HG03432 (cell line): ENCODE measurements around the gene SERP2.

ENCODE experiments used
- ATAC-seq: cut with Tn5 transposase; IDR thresholded peaks from one replicate; pipeline ENCODE4 v1.9.1; 2021; ENCODE audit warnings: mild to moderate bottlenecking, moderate library complexity; ENCODE audit not compliant: unreplicated experiment

The SERP2 gene

GRCh38 chr13:44386913-44387556 lies 13.4 kb downstream of the SERP2 start:
- no peak for ATAC-seq

GRCh38 chr13:44388427-44389059 lies 14.9 kb downstream of the SERP2 start:
- no peak for ATAC-seq

DNA sequence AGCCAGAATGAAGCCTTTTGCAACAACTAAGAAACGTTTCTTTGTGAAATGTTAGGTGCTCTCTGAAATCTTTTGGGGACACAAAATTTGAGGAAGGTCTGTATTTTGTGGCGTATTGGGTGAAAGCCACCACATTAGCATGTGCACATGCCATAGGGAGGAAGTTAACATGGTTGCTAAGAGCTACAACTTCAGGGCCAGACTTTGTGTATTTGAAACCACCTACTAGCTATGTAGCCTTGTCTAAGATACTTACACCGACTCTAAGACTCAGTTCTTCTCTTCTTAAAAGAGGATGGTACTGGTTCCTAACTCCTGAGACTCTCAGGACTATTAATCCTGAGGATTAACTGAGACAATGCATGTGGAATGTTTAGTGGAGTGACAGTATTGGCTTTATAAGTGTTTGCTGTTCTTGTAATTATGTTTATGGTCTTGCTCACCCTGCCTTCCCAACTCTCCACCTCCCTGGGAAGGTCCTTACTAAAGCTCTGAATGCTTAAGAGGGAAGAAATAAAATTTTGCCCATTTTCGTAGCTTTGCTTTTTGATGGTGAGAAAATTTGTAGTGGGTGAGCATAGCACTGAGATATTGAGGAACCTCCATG lies 15.5 kb downstream of the SERP2 start:
- ATAC-seq = no peak

- no peak for ATAC-seq
These were observed 16.3 kb downstream of the SERP2 start for GRCh38 chr13:44389876-44390275.

- ATAC-seq = no peak
These were observed 19.8 kb downstream of the SERP2 start for GRCh38 chr13:44393391-44393790.

DNA sequence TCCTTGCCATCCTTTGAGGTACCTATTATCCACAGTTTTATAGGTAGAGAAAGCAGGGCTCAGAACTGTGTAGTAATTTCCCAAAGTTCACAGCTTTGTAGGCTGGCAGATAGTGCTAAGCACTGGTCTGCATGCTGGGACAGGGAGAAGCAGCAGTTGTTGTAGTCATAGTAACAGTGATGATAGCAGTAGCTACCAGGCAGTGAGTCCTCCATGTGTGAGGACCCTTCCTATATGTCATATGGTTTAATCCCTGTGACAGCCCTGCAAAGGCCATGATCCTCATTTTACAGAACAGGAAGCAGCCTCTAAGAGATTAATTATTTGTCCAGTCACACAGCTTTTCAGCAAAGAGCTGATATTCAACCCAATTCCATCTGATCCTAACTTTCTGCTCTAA lies 21.0 kb downstream of the SERP2 start:
- ATAC-seq = no peak

- ATAC-seq = no peak
These were observed 22.5 kb downstream of the SERP2 start for GRCh38 chr13:44395976-44396694.

- ATAC-seq = no peak
These were observed 23.3 kb downstream of the SERP2 start for GRCh38 chr13:44396701-44397580.

DNA sequence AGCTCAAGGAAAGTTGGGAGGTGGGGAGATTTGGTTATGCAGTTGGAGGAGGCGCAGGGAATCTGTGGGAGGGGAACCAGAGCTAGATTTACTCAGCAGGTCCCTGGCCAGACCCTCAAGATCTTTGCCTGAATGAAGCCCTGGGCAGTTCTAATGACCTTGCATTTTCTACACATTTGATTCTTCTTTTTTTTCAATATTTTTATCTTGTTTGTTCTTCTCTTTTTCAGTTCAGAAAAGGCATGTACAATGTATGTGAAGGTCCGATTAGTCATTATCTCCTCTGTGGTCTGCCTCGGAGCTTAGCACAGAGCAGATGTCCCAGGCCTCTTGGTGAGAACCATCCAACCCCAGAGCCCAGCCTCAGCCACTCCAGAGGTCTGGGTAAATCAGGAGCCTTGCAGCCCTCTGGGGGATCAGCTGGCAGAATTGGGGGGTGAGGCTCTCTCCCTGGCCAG lies 24.2 kb downstream of the SERP2 start:
- no peak for ATAC-seq

- ATAC-seq = no peak
These were observed 25.0 kb downstream of the SERP2 start for GRCh38 chr13:44398606-44399005.

DNA sequence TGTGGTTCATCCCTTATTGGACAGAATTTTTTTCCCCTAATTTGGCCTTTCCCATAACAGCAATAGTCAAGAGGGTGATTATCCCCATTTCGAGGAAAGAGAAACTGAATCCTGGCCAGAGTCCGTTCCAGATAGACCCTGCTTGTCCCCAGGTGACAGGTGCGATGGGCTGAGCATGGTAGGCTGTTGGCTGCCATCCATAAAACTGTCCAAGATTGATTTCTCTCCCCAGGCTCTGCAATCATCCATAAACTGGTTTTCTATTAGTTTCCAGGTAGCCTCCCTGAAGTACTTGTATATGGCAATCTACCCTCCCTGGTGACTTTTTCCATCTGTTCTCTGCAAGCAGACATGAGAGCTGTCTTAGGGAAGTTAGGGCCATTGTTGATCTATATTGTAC lies 25.4 kb downstream of the SERP2 start:
- ATAC-seq = no peak

DNA sequence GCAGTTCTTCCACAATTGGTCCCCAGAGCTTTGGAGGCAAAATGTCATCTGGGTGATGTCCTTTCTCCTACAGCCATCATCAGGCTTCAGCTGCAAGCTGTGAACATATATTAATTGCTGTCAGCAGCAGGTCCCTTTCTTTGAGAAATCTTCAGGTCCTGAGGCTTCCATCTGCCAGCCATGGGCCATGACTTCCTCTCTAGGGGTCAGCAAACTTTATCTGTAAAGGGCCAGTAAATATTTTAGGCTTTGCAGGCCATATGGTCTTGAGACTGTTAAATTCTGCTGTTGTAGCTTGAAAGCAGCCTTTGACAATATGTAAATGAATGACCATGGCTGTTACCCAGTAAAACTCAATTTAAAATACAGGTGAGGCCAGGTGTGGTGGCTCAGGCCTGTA lies 27.1 kb downstream of the SERP2 start:
- no peak for ATAC-seq

DNA sequence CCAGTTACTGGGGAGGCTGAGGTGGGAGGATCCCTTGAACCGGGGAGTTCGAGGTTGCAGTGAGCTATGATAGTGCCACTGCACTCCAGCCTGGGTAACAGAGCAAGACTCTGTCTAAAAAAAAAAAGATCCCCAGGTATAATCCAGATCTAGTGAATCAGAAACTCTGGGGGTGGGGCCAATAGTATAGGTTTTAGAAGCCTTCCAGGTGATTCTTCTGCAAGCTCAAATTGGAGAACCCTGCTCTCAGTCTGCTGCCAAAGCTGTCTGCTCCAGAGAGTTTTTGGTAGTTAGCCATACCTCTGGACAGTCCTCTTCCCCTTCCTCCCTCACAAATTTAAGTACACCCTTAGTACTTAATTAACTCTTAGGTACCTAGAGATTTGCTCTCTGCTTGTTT lies 28.0 kb downstream of the SERP2 start:
- no peak for ATAC-seq

DNA sequence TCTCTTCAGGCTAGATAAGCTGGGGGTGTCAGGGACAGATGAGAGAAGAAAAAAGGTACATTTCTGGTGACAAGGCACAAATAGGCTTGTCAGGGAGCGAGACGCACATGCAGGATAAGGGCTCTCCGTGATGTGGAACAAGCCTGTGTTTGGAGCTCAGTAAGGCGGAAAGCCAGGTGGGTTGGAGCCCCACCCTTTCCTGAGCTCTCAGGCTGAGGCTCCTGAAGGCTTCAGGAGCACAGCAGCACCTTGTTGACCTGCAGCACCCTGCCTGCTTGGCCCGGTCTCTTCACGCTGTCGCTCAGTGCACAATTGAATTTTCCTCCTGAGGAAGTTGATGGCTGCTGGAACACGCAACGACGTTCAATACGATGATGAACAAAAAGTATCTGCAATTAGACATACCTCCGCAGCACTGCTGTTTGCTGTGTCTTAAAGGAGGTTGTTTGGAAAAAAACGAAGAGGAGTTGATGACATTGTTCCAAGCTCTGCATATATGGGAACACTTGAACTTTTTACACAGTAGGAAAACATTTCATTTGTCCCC lies 29.3 kb downstream of the SERP2 start:
- ATAC-seq = no peak

DNA sequence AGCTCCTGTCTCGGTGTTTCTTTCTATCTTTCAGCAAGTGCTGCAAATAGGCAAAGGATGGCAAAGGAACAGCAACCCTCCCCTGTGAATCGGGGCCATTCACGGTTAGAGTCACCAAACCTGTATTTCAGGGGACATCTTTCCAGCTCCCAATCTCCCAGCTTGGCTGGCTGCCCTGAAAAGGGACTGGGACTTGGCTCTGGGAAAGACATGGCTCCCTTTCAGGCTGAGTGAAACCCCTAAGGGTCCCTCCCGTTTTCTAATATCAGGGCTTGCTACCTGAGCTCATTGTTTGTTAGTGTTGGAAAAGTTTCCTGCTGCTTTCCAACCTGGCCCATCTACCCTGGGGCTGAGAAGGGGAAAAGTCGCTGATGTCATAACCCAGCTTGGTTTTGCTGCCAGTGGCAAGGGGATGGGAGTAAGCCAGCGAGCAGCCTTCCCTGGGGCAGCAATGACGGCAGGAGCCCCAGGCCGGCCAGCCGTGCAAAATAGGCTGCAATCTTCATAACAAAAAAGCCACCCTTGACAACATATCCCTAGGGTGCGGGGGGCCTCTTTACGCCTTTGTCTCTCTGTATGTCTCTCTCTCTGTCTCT lies 29.9 kb downstream of the SERP2 start:
- no peak for ATAC-seq

GRCh38 chr13:44404261-44405132 lies 30.9 kb downstream of the SERP2 start:
- no peak for ATAC-seq

DNA sequence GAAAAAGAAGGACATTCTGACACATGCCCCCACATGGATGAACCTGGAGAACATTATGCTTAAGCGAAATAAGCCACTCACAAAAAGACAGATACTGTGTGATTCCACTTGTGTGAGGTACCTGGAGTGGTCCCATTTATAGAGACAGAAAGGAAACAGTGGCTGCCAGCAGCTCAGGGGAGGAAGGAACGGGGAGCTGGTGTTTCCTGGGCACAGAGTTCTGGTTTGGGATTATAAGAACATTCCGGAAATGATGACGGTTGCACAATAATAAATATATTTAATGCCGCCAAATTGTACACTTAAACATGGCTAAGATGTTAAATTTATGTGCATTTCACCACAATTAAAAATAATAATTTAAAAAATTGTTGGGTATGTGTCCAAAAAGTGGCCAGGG lies 33.0 kb downstream of the SERP2 start:
- no peak for ATAC-seq

DNA sequence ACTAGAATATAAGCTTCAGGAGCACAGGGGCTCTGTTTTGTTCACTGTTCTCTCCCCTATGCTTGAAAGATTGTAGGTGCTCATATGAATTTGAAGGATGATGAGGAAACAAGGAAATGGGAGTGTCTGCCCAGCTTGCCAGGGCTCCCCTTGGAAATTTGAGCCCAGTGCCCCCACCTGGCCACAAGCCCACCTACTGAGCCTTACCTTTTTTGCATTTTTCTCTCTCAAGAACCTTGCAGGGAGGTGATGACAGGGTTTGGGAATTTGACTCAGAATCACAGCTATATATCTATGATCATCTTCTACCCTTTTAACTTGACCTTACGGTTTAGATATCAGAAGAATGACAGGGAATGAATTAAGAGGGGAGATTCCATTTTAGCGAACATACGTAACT lies 33.8 kb downstream of the SERP2 start:
- no peak for ATAC-seq

- no peak for ATAC-seq
These were observed 34.3 kb downstream of the SERP2 start for GRCh38 chr13:44407891-44408290.
